ENCODE results near the gene PCDHA13. TPM values are rescaled to one million over a fixed set of nuclear protein-coding genes. Genes with fewer than 3 reads are reported as not detected.
"Not testable (repeated sequence)": the region's sequence is repeated elsewhere in the genome, so short reads cannot be mapped to it uniquely, and the experiment has no call there.

PCDHA13 gene
- total RNA-seq, 1 experiment from 2014 or later, result 0.29 TPM

GRCh38 chr5:140868721-140869554, 13.0 kb upstream of the PCDHA13 start, which contains the start of gene PCDHA11:
Gene PCDHA11, plus strand, starts transcription at chr5:140868957. Its CDS starts 147 bp downstream, at chr5:140869104.
- in situ Hi-C loops (cut with HindIII; ENCODE audit: low pct_unique_long_range_greater_than_20kb, low sequenced_read_pairs), result no loop called here
- DNase-seq (ENCODE audit: low read depth, low spot score), result peak; percentile 77

- no peak for DNase-seq (ENCODE audit: low read depth, low spot score)
- in situ Hi-C loops (cut with HindIII; ENCODE audit: low pct_unique_long_range_greater_than_20kb, low sequenced_read_pairs), result no loop called here
These were observed 12.4 kb upstream of the PCDHA13 start for GRCh38 chr5:140869555-140869886.

DNA sequence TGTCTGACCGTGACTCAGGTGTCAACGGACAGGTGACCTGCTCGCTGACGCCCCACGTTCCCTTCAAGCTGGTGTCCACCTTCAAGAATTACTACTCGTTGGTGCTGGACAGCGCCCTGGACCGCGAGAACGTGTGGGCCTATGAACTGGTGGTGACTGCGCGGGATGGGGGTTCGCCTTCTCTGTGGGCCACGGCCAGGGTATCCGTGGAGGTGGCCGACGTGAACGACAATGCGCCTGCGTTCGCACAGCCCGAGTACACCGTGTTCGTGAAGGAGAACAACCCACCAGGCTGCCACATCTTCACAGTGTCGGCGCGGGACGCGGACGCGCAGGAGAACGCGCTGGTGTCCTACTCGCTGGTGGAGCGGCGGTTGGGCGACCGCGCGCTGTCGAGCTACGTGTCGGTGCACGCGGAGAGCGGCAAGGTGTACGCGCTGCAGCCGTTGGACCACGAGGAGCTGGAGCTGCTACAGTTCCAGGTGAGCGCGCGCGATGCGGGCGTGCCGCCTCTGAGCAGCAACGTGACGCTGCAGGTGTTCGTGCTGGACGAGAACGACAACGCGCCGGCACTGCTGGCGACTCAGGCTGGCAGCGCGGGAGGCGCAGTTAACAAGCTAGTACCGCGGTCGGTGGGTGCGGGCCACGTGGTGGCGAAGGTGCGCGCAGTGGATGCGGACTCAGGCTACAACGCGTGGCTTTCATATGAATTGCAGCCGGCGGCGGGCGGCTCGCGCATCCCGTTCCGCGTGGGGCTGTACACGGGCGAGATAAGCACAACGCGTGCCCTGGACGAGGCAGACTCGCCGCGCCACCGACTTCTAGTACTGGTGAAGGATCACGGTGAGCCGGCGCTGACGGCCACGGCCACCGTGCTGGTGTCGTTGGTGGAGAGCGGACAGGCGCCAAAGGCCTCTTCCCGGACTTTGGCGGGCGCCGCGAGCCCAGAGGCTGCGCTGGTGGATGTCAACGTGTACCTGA, 11.4 kb upstream of the PCDHA13 start:
- in situ Hi-C loops (cut with HindIII; ENCODE audit: low pct_unique_long_range_greater_than_20kb, low sequenced_read_pairs), result no loop called here
- no peak for DNase-seq (ENCODE audit: low read depth, low spot score)

- in situ Hi-C loops (cut with HindIII; ENCODE audit: low pct_unique_long_range_greater_than_20kb, low sequenced_read_pairs), result no loop called here
- no peak for DNase-seq (ENCODE audit: low read depth, low spot score)
These were observed 6.5 kb upstream of the PCDHA13 start, which contains the start of gene PCDHA12 for GRCh38 chr5:140875085-140876065. Gene PCDHA12, plus strand, starts transcription at chr5:140875308. Its CDS starts 165 bp downstream, at chr5:140875473.

DNA sequence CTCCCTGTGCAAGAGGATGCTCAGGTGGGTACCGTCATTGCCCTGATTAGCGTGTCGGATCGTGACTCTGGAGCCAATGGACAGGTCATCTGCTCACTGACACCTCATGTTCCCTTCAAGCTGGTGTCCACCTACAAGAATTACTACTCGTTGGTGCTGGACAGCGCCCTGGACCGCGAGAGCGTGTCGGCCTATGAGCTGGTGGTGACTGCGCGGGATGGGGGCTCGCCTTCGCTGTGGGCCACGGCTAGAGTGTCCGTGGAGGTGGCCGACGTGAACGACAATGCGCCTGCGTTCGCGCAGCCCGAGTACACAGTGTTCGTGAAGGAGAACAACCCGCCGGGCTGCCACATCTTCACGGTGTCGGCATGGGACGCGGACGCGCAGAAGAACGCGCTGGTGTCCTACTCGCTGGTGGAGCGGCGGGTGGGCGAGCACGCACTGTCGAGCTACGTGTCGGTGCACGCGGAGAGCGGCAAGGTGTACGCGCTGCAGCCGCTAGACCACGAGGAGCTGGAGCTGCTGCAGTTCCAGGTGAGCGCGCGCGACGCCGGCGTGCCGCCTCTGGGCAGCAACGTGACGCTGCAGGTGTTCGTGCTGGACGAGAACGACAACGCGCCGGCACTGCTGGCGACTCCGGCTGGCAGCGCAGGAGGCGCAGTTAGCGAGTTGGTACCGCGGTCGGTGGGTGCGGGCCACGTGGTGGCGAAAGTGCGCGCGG, 5.2 kb upstream of the PCDHA13 start:
- in situ Hi-C loops (cut with HindIII; ENCODE audit: low pct_unique_long_range_greater_than_20kb, low sequenced_read_pairs); DNase-seq (ENCODE audit: low read depth, low spot score): not testable (repeated sequence)

DNA sequence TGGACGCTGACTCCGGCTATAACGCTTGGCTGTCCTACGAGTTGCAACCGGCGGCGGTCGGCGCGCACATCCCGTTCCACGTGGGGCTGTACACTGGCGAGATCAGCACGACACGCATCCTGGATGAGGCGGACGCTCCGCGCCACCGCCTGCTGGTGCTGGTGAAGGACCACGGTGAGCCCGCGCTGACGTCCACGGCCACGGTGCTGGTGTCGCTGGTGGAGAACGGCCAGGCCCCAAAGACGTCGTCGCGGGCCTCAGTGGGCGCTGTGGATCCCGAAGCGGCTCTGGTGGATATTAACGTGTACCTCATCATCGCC, 4.7 kb upstream of the PCDHA13 start:
- in situ Hi-C loops (cut with HindIII; ENCODE audit: low pct_unique_long_range_greater_than_20kb, low sequenced_read_pairs), result no loop called here

GRCh38 chr5:140882591-140882899, 621 bp downstream of the PCDHA13 start:
- in situ Hi-C loops (cut with HindIII; ENCODE audit: low pct_unique_long_range_greater_than_20kb, low sequenced_read_pairs), result no loop called here
- peak; percentile 57 for DNase-seq (ENCODE audit: low read depth, low spot score)

More for the DNA sequence above, 4.7 kb upstream of the PCDHA13 start:
- DNase-seq (ENCODE audit: low read depth, low spot score), result no peak

DNA sequence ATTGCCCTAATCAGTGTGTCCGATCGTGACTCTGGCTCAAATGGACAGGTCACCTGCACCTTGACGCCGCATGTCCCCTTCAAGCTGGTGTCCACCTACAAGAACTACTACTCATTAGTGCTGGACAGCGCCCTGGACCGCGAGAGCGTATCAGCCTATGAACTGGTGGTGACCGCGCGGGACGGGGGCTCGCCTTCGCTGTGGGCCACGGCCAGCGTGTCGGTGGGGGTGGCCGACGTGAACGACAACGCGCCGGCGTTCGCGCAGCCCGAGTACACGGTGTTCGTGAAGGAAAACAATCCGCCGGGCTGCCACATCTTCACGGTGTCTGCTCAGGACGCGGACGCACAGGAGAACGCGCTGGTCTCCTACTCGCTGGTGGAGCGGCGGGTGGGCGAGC, 1.4 kb downstream of the PCDHA13 start:
- in situ Hi-C loops (cut with HindIII; ENCODE audit: low pct_unique_long_range_greater_than_20kb, low sequenced_read_pairs), result no loop called here
- DNase-seq (ENCODE audit: low read depth, low spot score), result no peak

DNA sequence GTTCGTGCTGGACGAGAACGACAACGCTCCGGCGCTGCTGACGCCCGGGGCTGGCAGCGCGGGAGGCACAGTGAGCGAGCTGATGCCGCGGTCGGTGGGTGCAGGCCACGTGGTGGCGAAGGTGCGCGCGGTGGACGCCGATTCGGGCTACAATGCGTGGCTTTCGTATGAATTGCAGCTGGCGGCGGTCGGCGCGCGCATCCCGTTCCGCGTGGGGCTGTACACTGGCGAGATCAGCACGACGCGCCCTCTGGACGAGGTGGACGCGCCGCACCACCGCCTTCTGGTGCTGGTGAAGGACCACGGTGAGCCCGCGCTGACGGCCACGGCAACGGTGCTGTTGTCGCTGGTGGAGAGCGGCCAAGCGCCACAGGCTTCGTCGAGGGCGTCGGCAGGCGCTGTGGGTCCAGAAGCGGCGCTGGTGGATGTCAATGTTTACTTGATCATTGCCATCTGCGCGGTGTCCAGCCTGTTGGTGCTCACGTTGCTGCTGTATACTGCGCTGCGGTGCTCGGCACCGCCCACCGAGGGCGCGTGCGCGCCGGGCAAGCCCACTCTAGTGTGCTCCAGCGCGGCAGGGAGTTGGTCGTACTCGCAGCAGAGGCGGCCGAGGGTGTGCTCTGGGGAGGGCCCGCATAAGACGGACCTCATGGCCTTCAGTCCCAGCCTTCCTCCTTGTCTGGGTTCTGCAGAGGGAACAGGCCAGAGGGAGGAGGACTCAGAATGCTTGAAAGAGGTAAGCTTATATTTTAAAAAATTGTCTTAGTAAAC, 2.2 kb downstream of the PCDHA13 start:
- in situ Hi-C loops (cut with HindIII; ENCODE audit: low pct_unique_long_range_greater_than_20kb, low sequenced_read_pairs), result no loop called here
- no peak for DNase-seq (ENCODE audit: low read depth, low spot score)

DNA sequence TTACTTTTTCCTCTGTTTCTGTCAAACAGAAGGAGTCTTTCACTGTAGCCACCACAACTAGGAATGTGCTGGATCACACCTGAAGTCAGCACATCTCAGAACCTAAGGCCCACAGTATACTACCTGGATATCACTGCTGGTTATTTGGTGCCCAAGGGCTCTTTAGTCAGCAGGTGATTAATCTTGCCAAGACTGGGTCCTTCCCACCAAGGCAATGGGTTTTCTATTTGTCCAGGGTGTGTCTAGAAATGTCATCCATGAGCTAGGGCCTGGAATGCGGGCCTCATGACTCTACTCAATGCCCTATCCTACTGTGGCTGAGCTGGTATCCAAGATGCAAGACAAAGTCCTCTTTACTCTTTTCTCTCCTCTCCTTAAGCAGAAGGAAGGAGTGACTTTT, 34.4 kb downstream of the PCDHA13 start:
- in situ Hi-C loops (cut with HindIII; ENCODE audit: low pct_unique_long_range_greater_than_20kb, low sequenced_read_pairs), result no loop called here

DNA sequence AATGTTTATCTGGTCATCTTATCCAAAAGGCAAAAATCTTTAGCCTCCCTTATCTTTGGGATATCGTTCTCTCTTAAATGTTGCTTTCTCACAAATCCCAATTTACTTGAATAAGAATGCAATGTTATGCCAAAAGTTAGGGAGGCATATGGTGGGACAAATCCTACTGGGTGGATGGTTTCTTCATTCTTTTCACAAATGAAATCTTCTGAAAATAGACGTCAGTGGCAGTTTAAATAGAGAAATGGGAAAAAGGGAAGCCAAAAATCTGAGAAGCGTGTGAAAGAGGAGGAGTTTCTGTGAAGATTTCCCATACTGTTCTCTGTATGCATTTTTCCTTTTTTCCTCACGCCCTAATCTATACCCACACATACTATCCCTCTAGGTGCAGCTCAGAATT, 41.7 kb downstream of the PCDHA13 start:
- in situ Hi-C loops (cut with HindIII; ENCODE audit: low pct_unique_long_range_greater_than_20kb, low sequenced_read_pairs), result no loop called here
- DNase-seq (ENCODE audit: low read depth, low spot score), result no peak

More for the DNA sequence above, 34.4 kb downstream of the PCDHA13 start:
- DNase-seq (ENCODE audit: low read depth, low spot score), result no peak

DNA sequence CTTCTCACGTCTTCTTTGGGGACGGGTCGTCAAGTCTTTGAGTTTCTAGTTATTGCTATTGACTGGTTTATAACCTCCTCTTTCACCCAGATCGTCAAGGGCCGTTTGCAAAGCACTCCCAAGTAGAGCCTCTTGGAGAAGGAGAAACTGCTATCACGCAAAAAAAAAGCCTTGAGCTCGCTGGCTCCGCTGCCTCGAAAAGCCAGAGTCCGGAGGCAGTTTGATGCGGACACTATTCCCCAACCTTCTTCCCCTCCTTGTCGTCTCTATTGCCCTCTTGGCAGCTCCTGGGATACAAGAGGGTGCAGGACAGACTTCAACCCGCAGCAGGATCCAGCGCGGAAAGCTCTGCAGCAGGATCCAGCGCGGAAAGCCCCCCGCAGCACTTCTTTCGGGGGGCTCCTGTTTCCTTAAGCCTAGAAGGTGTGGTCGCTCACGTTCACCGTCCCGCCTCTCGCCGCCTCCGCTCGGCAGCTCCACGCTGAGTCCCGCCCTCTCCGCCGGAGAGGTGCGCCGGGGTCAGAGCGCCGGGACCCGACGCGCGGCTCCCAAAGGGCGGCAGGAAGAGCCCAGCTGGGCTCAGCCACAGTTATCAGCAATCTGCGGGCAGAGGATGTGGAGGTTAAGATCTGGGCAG, 44.0 kb downstream of the PCDHA13 start, which contains the start of gene PCDHAC1:
Gene PCDHAC1, plus strand, starts transcription at position 494 of the 637 bp plus-strand sequence. CDS start 594 bp downstream, outside the sequence.
- DNase-seq (ENCODE audit: low read depth, low spot score), result no peak
- in situ Hi-C loops (cut with HindIII; ENCODE audit: low pct_unique_long_range_greater_than_20kb, low sequenced_read_pairs), result no loop called here

- in situ Hi-C loops (cut with HindIII; ENCODE audit: low pct_unique_long_range_greater_than_20kb, low sequenced_read_pairs), result no loop called here
- peak; percentile 68 for DNase-seq (ENCODE audit: low read depth, low spot score)
These were observed 44.7 kb downstream of the PCDHA13 start for GRCh38 chr5:140926443-140927227.

- DNase-seq (ENCODE audit: low read depth, low spot score), result no peak
- in situ Hi-C loops (cut with HindIII; ENCODE audit: low pct_unique_long_range_greater_than_20kb, low sequenced_read_pairs), result no loop called here
These were observed 45.3 kb downstream of the PCDHA13 start for GRCh38 chr5:140927228-140927573.

Measured in SK-MEL-5 (cell line).